SK-N-SH treated with all-trans-retinoic acid at 6 μM for 48 hours (cell line): Measurements from ENCODE around the gene ZBTB7A.

Experiments
- TOX ChIP-seq: fragments of 250-450 bp; sonication (Bioruptor Pico); IDR thresholded peaks from 2 replicates; pipeline ENCODE4 v1.8.0; 2021; ENCODE audit warnings: mild to moderate bottlenecking, moderate library complexity, borderline replicate concordance
- TF ChIP-seq, protein P1 (sequence below): fragments of 250-450 bp; sonication (Bioruptor Pico); IDR thresholded peaks from 2 replicates; pipeline ENCODE4 v1.8.0; 2020; ENCODE audit warnings: mild to moderate bottlenecking, moderate library complexity, borderline replicate concordance

DNA sequence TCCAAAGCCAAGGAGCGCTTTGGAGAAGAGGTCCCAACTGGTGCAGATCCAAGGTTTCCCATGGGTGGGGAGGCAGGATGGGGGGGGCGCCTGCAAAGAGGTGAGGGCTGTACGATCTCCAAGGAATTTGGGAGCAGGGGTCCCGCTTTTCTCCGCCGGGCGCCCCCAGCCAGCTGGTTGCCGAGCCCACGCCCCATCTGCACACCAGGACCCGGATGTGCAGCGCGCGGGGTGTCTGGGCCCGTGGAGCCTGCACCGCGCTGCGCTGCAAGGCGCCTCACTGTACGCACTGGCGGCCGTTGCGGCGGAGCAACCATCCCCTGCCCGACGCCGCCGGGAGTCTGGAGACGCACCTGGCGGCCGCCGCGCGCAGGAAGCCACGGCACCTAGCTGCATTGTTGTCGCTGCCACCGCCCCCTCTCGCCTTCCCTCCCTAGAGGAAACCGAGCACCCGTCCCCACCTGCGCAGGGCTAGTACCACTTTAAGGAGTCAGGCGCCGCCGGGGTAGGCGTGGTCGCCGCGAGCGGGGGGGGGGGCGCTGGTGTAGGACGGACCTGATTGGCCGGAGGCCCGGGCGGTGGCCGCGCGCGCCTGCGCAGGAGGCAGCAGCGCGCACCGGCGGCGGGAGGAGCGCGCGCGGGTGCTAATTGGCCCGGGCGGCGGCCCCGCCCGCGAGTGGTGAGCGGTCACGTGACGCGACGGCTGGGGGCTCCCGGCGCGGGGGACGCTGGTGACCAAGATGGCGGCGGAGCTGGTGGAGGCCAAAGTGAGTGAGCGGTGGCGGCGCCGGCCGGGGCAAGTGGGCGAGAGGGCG lies 59.5 kb downstream of the ZBTB7A start, which contains the start of gene PIAS4:
- no peak for TF ChIP-seq TOX
- TF ChIP-seq, protein P1, sequence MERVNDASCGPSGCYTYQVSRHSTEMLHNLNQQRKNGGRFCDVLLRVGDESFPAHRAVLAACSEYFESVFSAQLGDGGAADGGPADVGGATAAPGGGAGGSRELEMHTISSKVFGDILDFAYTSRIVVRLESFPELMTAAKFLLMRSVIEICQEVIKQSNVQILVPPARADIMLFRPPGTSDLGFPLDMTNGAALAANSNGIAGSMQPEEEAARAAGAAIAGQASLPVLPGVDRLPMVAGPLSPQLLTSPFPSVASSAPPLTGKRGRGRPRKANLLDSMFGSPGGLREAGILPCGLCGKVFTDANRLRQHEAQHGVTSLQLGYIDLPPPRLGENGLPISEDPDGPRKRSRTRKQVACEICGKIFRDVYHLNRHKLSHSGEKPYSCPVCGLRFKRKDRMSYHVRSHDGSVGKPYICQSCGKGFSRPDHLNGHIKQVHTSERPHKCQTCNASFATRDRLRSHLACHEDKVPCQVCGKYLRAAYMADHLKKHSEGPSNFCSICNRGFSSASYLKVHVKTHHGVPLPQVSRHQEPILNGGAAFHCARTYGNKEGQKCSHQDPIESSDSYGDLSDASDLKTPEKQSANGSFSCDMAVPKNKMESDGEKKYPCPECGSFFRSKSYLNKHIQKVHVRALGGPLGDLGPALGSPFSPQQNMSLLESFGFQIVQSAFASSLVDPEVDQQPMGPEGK (CRISPR knock-in tag): no peak
